Endodermal cell (in vitro differentiated cells): ENCODE data around the gene TNIK. TPM values are rescaled to one million over a fixed set of nuclear protein-coding genes. Genes with fewer than 3 reads are reported as not detected.
A peak's percentile ranks its signal among the peaks of the same experiment; 100 is the strongest.

Experiments used
- DNase-seq: peaks from one replicate; pipeline ENCODE4 v3.0.0-alpha.2; 2017
- H3K27ac ChIP-seq: 2 replicates; pipeline ENCODE4 v1.5.1; 2013; ENCODE audit warnings: mild to moderate bottlenecking, low read depth, low read length, moderate library complexity
- H3K27me3 ChIP-seq: 2 replicates; pipeline ENCODE4 v1.6.1; 2013; ENCODE audit warnings: mild to moderate bottlenecking, low read length, moderate library complexity; ENCODE audit not compliant: insufficient read depth, control insufficient read depth, poor library complexity, severe bottlenecking
- H3K36me3 ChIP-seq: 2 replicates; pipeline ENCODE4 v1.7.0; 2013; ENCODE audit warnings: mild to moderate bottlenecking, low read length, moderate library complexity; ENCODE audit not compliant: control insufficient read depth, insufficient read depth
- H3K4me1 ChIP-seq: one replicate; pipeline ENCODE4 v1.7.0; 2013; ENCODE audit warnings: low read length; ENCODE audit not compliant: control insufficient read depth, insufficient read depth
- H3K4me3 ChIP-seq: 2 replicates; pipeline ENCODE4 v1.5.1; 2013; ENCODE audit warnings: mild to moderate bottlenecking, low read length, moderate library complexity
- H3K9ac ChIP-seq: 2 replicates; pipeline ENCODE4 v1.6.1; 2013; ENCODE audit warnings: mild to moderate bottlenecking, low read length, moderate library complexity; ENCODE audit not compliant: poor library complexity, severe bottlenecking; ENCODE audit errors: extremely low read depth
- H3K9me3 ChIP-seq: 2 replicates; pipeline ENCODE4 v1.6.1; 2013; ENCODE audit warnings: mild to moderate bottlenecking, low read length, moderate library complexity; ENCODE audit not compliant: control insufficient read depth
- H3K27ac Mint-ChIP-seq: 2 replicates; pipeline ENCODE4 v1.8.0; 2020; ENCODE audit warnings: mixed read lengths
- H3K27me3 Mint-ChIP-seq: 2 replicates; pipeline ENCODE4 v1.8.0; 2021; ENCODE audit warnings: mild to moderate bottlenecking, mixed read lengths; ENCODE audit not compliant: insufficient read depth
- H3K36me3 Mint-ChIP-seq: 2 replicates; pipeline ENCODE4 v1.8.0; 2020; ENCODE audit warnings: low read depth, mixed read lengths
- H3K4me1 Mint-ChIP-seq: 2 replicates; pipeline ENCODE4 v1.8.0; 2020; ENCODE audit warnings: mixed read lengths
- H3K4me3 Mint-ChIP-seq: 2 replicates; pipeline ENCODE4 v1.8.0; 2020; ENCODE audit warnings: mild to moderate bottlenecking, moderate library complexity, mixed read lengths
- H3K9me3 Mint-ChIP-seq: 2 replicates; pipeline ENCODE4 v1.8.0; 2020; ENCODE audit warnings: mild to moderate bottlenecking, mixed read lengths
- CTCF ChIP-seq: fragments of 200-600 bp; sonication (generic); conservative IDR thresholded peaks from 2 replicates; pipeline ENCODE4 v1.5.0; 2021; ENCODE audit warnings: antibody characterized with exemption, mild to moderate bottlenecking
- WGBS, 2 experiments: methylation state at CpG; one replicate each; pipeline versions ENCODE4 v1.1.5 to v1.1.7; 2013; ENCODE audit warnings: missing lambda C conversion rate in 2 of 2, mixed read lengths in 1 of 2; ENCODE audit not compliant: insufficient coverage in 1 of 2, insufficient read length in 1 of 2; 5-methylcytosine and 5-hydroxymethylcytosine counted together
- total RNA-seq, 2 donors: library from RNA; stranded (reverse); fragmentation: NEBNext Ultra II Directional in 1 of 2; extraction: Animal tissue kit (Norgen Biotek cat#: 25700) in 1 of 2; gene quantifications; 2 replicates in 1 of 2; 3 replicates in 1 of 2; pipeline ENCODE4 v1.2.1, GENCODE V29; 2021

The TNIK gene
- total RNA-seq, 2 donors from 2014 or later = 12.2 to 14.9 TPM

GRCh38 chr3:171328419-171329082 lies 131.7 kb downstream of the TNIK start:
- 94 to 100% methylated on average over 3 of the region's 3 CpGs for whole genome bisulfite sequencing, 2 experiments
- TF ChIP-seq CTCF = peak; percentile 62
- no peaks in the 10 kb centered on the region for H3K9me3 Mint-ChIP-seq
- Histone ChIP-seq H3K27ac (no peak overlapping the region), H3K36me3 (no peaks in the 10 kb centered on the region), H3K4me3 (no peak overlapping the region), H3K27me3 (no peaks in the 10 kb centered on the region), H3K9me3 (no peaks in the 10 kb centered on the region), H3K4me1 (peaks cover 15% of the 10 kb centered on the region), H3K9ac (no peak overlapping the region)
- H3K36me3 Mint-ChIP-seq = no peaks in the 10 kb centered on the region
- DNase-seq = peak; percentile 69
- peaks cover 20% of the 10 kb centered on the region for H3K4me1 Mint-ChIP-seq
- no peak overlapping the region for H3K27ac Mint-ChIP-seq
- no peaks in the 10 kb centered on the region for H3K27me3 Mint-ChIP-seq
- H3K4me3 Mint-ChIP-seq = no peak overlapping the region

- Mint-ChIP-seq H3K36me3 (no peaks in the 10 kb centered on the region), H3K9me3 (no peaks in the 10 kb centered on the region), H3K4me1 (peaks cover 20% of the 10 kb centered on the region), H3K27me3 (no peaks in the 10 kb centered on the region), H3K4me3 (no peak overlapping the region), H3K27ac (no peak overlapping the region)
- TF ChIP-seq CTCF = no peak
- Histone ChIP-seq H3K4me3 (no peak overlapping the region), H3K9ac (no peak overlapping the region), H3K9me3 (no peaks in the 10 kb centered on the region), H3K4me1 (peaks cover 15% of the 10 kb centered on the region), H3K27me3 (no peaks in the 10 kb centered on the region), H3K27ac (no peak overlapping the region), H3K36me3 (no peaks in the 10 kb centered on the region)
- no peak for DNase-seq
- WGBS, 2 experiments = 97% methylated on average over 6 to 7 of the region's 7 CpGs
These were observed 132.6 kb downstream of the TNIK start for GRCh38 chr3:171327441-171328174.

- Mint-ChIP-seq H3K4me1 (peaks cover 20% of the 10 kb centered on the region), H3K9me3 (no peaks in the 10 kb centered on the region), H3K27ac (no peak overlapping the region), H3K4me3 (no peak overlapping the region), H3K27me3 (no peaks in the 10 kb centered on the region), H3K36me3 (no peaks in the 10 kb centered on the region)
- no peak overlapping the region for H3K4me3 ChIP-seq
- 100% methylated on average over 1 of the region's 1 CpG for WGBS, 2 experiments
- H3K27me3 ChIP-seq = no peaks in the 10 kb centered on the region
- no peak for TF ChIP-seq CTCF
- no peak overlapping the region for H3K27ac ChIP-seq
- no peaks in the 10 kb centered on the region for H3K36me3 ChIP-seq
- no peaks in the 10 kb centered on the region for H3K9me3 ChIP-seq
- no peak overlapping the region for H3K9ac ChIP-seq
- no peak for DNase-seq
- peaks cover 15% of the 10 kb centered on the region for H3K4me1 ChIP-seq
These were observed 133.3 kb downstream of the TNIK start for GRCh38 chr3:171326717-171327440.
